ENCODE measurements around the gene ANKS6. TPM values are rescaled to one million over a fixed set of nuclear protein-coding genes. Genes with fewer than 3 reads are reported as not detected.

Gene ANKS6
- total RNA-seq, 1 experiment from 2014 or later: 19.6 TPM

GRCh38 chr9:98777618-98778017, 18.7 kb downstream of the ANKS6 start:
- H3K27ac ChIP-seq (ENCODE audit: low read length): no peak overlapping the region
- no peak overlapping the region for H3K4me3 ChIP-seq (ENCODE audit: low read depth in 2 of 2, low read length in 2 of 2)
- in situ Hi-C loops (cut with HindIII; ENCODE audit: low pct_unique_long_range_greater_than_20kb, low sequenced_read_pairs) (no loop called here), intact Hi-C loops (cut with micrococcal nuclease; ENCODE audit: unreplicated experiment) (loop anchor here (5.0 kb wide), 1 partner anchor 460 kb away; no protein-coding TSS in a partner anchor)
- no peak for ATAC-seq
- H3K27me3 ChIP-seq (ENCODE audit: control insufficient read depth, insufficient read depth, low read length): no peaks in the 10 kb centered on the region
- no peaks in the 10 kb centered on the region for H3K36me3 ChIP-seq (ENCODE audit: control insufficient read depth, insufficient read depth, low read length)
- ChIA-PET CTCF (interaction anchor here (0.6 kb wide), 1 partner anchor 1162 kb away, joined by 3 read pairs; no protein-coding TSS in a partner anchor), POLR2A (no interaction called here)
- BruUV-seq (replicated peaks): no TSS peak
- no peak for DNase-seq (ENCODE audit: low read depth, low spot score)
- H3K9me3 ChIP-seq (ENCODE audit: control insufficient read depth, insufficient read depth, low read depth, low read length): no peaks in the 10 kb centered on the region
- no peak for TF ChIP-seq TCF7L2 (IDR thresholded peaks at IDR 0.05; ENCODE audit: low read depth, low read length)
- no peak for TF ChIP-seq CTCF (IDR thresholded peaks at IDR 0.05)
- no peak for TF ChIP-seq SIN3A (IDR thresholded peaks at IDR 0.05; ENCODE audit: borderline replicate concordance, insufficient read depth, low read depth, low read length)
- no peak for TF ChIP-seq REST (IDR thresholded peaks at IDR 0.05; ENCODE audit: insufficient read depth in 1 of 2, low read depth in 2 of 2, low read length in 1 of 2)
- no peak for TF ChIP-seq POLR2AphosphoS5 (IDR thresholded peaks at IDR 0.05; ENCODE audit: low read depth, low read length)
- no peaks in the 10 kb centered on the region for H3K4me1 ChIP-seq (ENCODE audit: control insufficient read depth, insufficient read depth, low read length)

- no peaks in the 10 kb centered on the region for H3K36me3 ChIP-seq (ENCODE audit: control insufficient read depth, insufficient read depth, low read length)
- intact Hi-C loops (cut with micrococcal nuclease; ENCODE audit: unreplicated experiment): loop anchor here (5.0 kb wide), 1 partner anchor 459 kb away; no protein-coding TSS in a partner anchor
- ATAC-seq (peak; percentile 82), DNase-seq (ENCODE audit: low read depth, low spot score) (peak; percentile 18)
- no peaks in the 10 kb centered on the region for H3K9me3 ChIP-seq (ENCODE audit: control insufficient read depth, insufficient read depth, low read depth, low read length)
- H3K27me3 ChIP-seq (ENCODE audit: control insufficient read depth, insufficient read depth, low read length): no peaks in the 10 kb centered on the region
- H3K27ac ChIP-seq (ENCODE audit: low read length): no peak overlapping the region
- H3K4me1 ChIP-seq (ENCODE audit: control insufficient read depth, insufficient read depth, low read length): no peaks in the 10 kb centered on the region
- BruUV-seq (replicated peaks): no TSS peak
- ChIA-PET CTCF (interaction anchor here (0.6 to 1.0 kb wide), 4 partner anchors 18 to 703 kb away, joined by 3 to 9 read pairs (median 4); no protein-coding TSS in a partner anchor), POLR2A (no interaction called here)
- no peak overlapping the region for H3K4me3 ChIP-seq (ENCODE audit: low read depth in 2 of 2, low read length in 2 of 2)
- in situ Hi-C loops (cut with HindIII; ENCODE audit: low pct_unique_long_range_greater_than_20kb, low sequenced_read_pairs): no loop called here
- TF ChIP-seq CTCF (IDR thresholded peaks at IDR 0.05): peak; percentile 76
- TF ChIP-seq REST (IDR thresholded peaks at IDR 0.05; ENCODE audit: insufficient read depth in 1 of 2, low read depth in 2 of 2, low read length in 1 of 2): no peak
Observed at GRCh38 chr9:98775831-98776441, 20.4 kb downstream of the ANKS6 start.
